GM19035 (cell line): ENCODE results near the gene CALCB.
"Not testable (repeated sequence)": the region's sequence is repeated elsewhere in the genome, so short reads cannot be mapped to it uniquely, and the experiment has no call there.

ENCODE experiments used
- ATAC-seq: cut with Tn5 transposase; IDR thresholded peaks from one replicate; pipeline ENCODE4 v1.9.1; 2021; ENCODE audit not compliant: unreplicated experiment

Gene CALCB

GRCh38 chr11:15073361-15074205 is at the start of gene CALCB:
CALCB (plus strand) TSS chr11:15073593; CDS start chr11:15074719, 1,126 bp downstream.
- ATAC-seq = no peak

- ATAC-seq = no peak
These were observed 46.4 kb upstream of the CALCB start for GRCh38 chr11:15027011-15027410.

GRCh38 chr11:15027956-15028355 is 45.4 kb upstream of the CALCB start:
- ATAC-seq = no peak

GRCh38 chr11:15028379-15028778 is 45.0 kb upstream of the CALCB start:
- no peak for ATAC-seq

- not testable (repeated sequence) for ATAC-seq
These were observed 41.4 kb upstream of the CALCB start for GRCh38 chr11:15031945-15032344.

- ATAC-seq = no peak
These were observed 38.6 kb upstream of the CALCB start for GRCh38 chr11:15034687-15035267.

- ATAC-seq = no peak
These were observed 38.1 kb upstream of the CALCB start for GRCh38 chr11:15035283-15035682.

GRCh38 chr11:15038963-15039362 is 34.4 kb upstream of the CALCB start:
- ATAC-seq = no peak

- ATAC-seq = no peak
These were observed 28.2 kb upstream of the CALCB start for GRCh38 chr11:15045209-15045608.

- ATAC-seq = no peak
These were observed 27.5 kb upstream of the CALCB start for GRCh38 chr11:15045891-15046290.

- not testable (repeated sequence) for ATAC-seq
These were observed 26.7 kb upstream of the CALCB start for GRCh38 chr11:15046673-15047072.

GRCh38 chr11:15048616-15049015 is 24.8 kb upstream of the CALCB start:
- no peak for ATAC-seq

GRCh38 chr11:15053191-15053685 is 20.2 kb upstream of the CALCB start:
- ATAC-seq = no peak

GRCh38 chr11:15055620-15056356 is 17.6 kb upstream of the CALCB start:
- no peak for ATAC-seq

GRCh38 chr11:15057329-15057728 is 16.1 kb upstream of the CALCB start:
- ATAC-seq = no peak

GRCh38 chr11:15059132-15059915 is 14.1 kb upstream of the CALCB start:
- ATAC-seq = no peak

- ATAC-seq = no peak
These were observed 10.8 kb upstream of the CALCB start for GRCh38 chr11:15062599-15062998.

GRCh38 chr11:15069751-15070150 is 3.6 kb upstream of the CALCB start:
- ATAC-seq = not testable (repeated sequence)

- ATAC-seq = no peak
These were observed 1.7 kb upstream of the CALCB start for GRCh38 chr11:15071556-15072255.

GRCh38 chr11:15072551-15073143 is 746 bp upstream of the CALCB start:
- no peak for ATAC-seq
